ENCODE data around the gene TMEM182. TPM values are rescaled to one million over a fixed set of nuclear protein-coding genes. Genes with fewer than 3 reads are reported as not detected.

Gene TMEM182
- total RNA-seq (ENCODE audit: low replicate concordance): 4.2 and 4.6 TPM in 2 replicates

DNA sequence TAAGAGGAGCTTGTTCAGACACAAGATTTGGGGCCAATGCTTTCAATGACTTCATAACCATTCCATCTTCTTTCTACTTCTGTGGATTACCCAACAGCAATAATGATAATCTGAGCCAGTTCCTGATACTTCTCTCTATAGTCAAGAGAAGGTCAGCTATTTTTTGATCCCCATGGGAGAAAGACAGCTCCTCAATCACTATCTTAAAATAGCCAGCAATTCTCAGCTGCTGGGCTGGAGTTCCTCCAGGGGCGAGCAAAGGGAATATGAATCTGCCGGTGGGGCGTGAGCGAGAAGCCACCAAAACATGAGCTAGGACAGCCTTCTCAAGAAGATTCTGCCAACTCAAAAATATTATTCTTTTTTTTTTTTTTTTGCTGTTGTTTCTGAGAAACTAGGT lies at the start of gene TMEM182:
Gene TMEM182 (plus strand): TSS at position 269 of the 400 bp plus-strand sequence. CDS start 187 bp downstream, outside the sequence.
- no peak within 1 kb of the TSS for H3K4me2 ChIP-seq
- Mint-ChIP-seq H3K36me3 (peaks cover 3% of the 10 kb centered on the region), H3K27me3 (ENCODE audit: insufficient read depth, low read depth) (no peaks in the 10 kb centered on the region), H3K9me3 (no peaks in the 10 kb centered on the region), H3K4me1 (no peaks in the 10 kb centered on the region), H3K4me3 (no peak within 1 kb of the TSS), H3K27ac (no peak within 1 kb of the TSS)
- no peaks in the 10 kb centered on the region for H4K20me1 ChIP-seq (ENCODE audit: low read depth)
- no peaks in the 10 kb centered on the region for H3K4me1 ChIP-seq
- H3K27ac ChIP-seq: no peak within 1 kb of the TSS
- no peak within 1 kb of the TSS for H2AFZ ChIP-seq (replicated peaks)
- H3K36me3 ChIP-seq: no peaks in the 10 kb centered on the region
- no peaks in the 10 kb centered on the region for H3K79me2 ChIP-seq (ENCODE audit: low read depth)
- no peak within 1 kb of the TSS for H3K4me3 ChIP-seq
- H3K27me3 ChIP-seq: no peaks in the 10 kb centered on the region
- no peak for TF ChIP-seq EZH2phosphoT487 (IDR thresholded peaks at IDR 0.05)
- no peak for TF ChIP-seq EZH2 (IDR thresholded peaks at IDR 0.05)
- DNase-seq (ENCODE audit: low spot score): no peak
- no peaks in the 10 kb centered on the region for H3F3A ChIP-seq (ENCODE audit: low read depth)
- no peaks in the 10 kb centered on the region for H3K9me3 ChIP-seq (ENCODE audit: low read depth)
- H3K9ac ChIP-seq: no peak within 1 kb of the TSS

GRCh38 chr2:102717308-102718018 lies 44.4 kb upstream of the TMEM182 start:
- Histone ChIP-seq H3K4me3 (no peak overlapping the region), H3K4me2 (no peak overlapping the region), H3K9me3 (ENCODE audit: low read depth) (no peaks in the 10 kb centered on the region), H2AFZ (replicated peaks) (no peak overlapping the region), H3F3A (ENCODE audit: low read depth) (no peaks in the 10 kb centered on the region), H3K36me3 (no peaks in the 10 kb centered on the region), H3K27me3 (no peaks in the 10 kb centered on the region), H3K9ac (no peak overlapping the region), H3K79me2 (ENCODE audit: low read depth) (no peaks in the 10 kb centered on the region), H3K4me1 (no peaks in the 10 kb centered on the region), H4K20me1 (ENCODE audit: low read depth) (no peaks in the 10 kb centered on the region), H3K27ac (no peak overlapping the region)
- DNase-seq (ENCODE audit: low spot score): no peak
- no peak overlapping the region for H3K4me3 Mint-ChIP-seq
- no peak overlapping the region for H3K27ac Mint-ChIP-seq
- peaks cover 19% of the 10 kb centered on the region for H3K36me3 Mint-ChIP-seq
- no peaks in the 10 kb centered on the region for H3K4me1 Mint-ChIP-seq
- TF ChIP-seq, protein P1, sequence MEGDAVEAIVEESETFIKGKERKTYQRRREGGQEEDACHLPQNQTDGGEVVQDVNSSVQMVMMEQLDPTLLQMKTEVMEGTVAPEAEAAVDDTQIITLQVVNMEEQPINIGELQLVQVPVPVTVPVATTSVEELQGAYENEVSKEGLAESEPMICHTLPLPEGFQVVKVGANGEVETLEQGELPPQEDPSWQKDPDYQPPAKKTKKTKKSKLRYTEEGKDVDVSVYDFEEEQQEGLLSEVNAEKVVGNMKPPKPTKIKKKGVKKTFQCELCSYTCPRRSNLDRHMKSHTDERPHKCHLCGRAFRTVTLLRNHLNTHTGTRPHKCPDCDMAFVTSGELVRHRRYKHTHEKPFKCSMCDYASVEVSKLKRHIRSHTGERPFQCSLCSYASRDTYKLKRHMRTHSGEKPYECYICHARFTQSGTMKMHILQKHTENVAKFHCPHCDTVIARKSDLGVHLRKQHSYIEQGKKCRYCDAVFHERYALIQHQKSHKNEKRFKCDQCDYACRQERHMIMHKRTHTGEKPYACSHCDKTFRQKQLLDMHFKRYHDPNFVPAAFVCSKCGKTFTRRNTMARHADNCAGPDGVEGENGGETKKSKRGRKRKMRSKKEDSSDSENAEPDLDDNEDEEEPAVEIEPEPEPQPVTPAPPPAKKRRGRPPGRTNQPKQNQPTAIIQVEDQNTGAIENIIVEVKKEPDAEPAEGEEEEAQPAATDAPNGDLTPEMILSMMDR (IDR thresholded peaks at IDR 0.05): no peak
- no peak for TF ChIP-seq EZH2phosphoT487 (IDR thresholded peaks at IDR 0.05)
- no peak for TF ChIP-seq EZH2 (IDR thresholded peaks at IDR 0.05)
- no peaks in the 10 kb centered on the region for H3K9me3 Mint-ChIP-seq
- H3K27me3 Mint-ChIP-seq (ENCODE audit: insufficient read depth, low read depth): peaks cover 2% of the 10 kb centered on the region

DNA sequence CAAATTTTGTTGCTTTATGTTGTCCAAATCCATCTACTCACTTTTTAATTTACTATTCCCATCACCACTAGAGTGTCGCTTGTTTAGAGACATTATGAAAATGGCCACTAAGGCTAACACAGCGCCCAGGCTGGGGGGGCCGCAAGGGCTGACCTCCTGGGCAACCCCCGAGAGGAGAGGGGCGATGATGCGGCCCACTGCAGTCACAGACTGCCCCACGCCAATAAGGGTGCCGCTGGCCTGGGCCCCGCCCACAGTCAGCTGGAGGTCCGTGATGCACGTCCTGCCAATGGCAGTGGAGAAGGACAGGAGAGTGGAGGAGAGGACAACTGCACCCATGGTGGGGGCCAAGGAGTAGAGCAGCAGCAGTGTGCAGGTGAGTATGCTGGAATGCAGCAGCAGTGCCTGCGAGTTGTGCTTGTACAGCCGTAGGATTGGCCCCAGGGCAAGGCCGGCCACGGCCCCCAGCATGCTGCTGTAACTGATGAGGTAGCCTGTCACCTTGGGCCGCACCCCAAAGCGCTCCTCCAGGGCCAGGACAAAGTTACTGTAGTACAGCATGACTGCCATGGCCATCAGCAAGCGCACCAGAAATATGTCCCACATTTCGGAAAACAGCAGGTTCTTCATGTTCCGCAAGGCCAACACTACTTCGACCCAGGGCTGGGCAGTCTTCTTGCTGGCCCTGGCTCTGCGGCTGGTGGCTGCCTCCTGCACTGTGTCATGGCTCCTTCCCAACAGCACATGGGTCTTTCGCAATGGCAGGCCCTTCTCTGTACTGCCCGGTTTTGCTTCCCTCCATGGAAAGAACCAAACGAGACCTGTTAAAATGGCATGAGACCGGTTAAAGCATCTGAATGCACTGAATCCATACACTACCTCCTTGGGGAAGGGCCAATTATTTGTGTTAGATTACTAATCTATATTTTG lies 43.2 kb upstream of the TMEM182 start:
- no peaks in the 10 kb centered on the region for H3K36me3 ChIP-seq
- Mint-ChIP-seq H3K4me1 (no peaks in the 10 kb centered on the region), H3K27ac (no peak overlapping the region), H3K36me3 (peaks cover 27% of the 10 kb centered on the region), H3K4me3 (no peak overlapping the region), H3K9me3 (no peaks in the 10 kb centered on the region), H3K27me3 (ENCODE audit: insufficient read depth, low read depth) (peaks cover 2% of the 10 kb centered on the region)
- H3K9me3 ChIP-seq (ENCODE audit: low read depth): no peaks in the 10 kb centered on the region
- no peak overlapping the region for H3K4me3 ChIP-seq
- no peaks in the 10 kb centered on the region for H4K20me1 ChIP-seq (ENCODE audit: low read depth)
- no peaks in the 10 kb centered on the region for H3K27me3 ChIP-seq
- no peak overlapping the region for H3K4me2 ChIP-seq
- TF ChIP-seq, protein P1 (IDR thresholded peaks at IDR 0.05): no peak
- TF ChIP-seq EZH2 (IDR thresholded peaks at IDR 0.05) (no peak), EZH2phosphoT487 (IDR thresholded peaks at IDR 0.05) (no peak)
- H2AFZ ChIP-seq (replicated peaks): no peak overlapping the region
- H3K27ac ChIP-seq: no peak overlapping the region
- no peaks in the 10 kb centered on the region for H3K79me2 ChIP-seq (ENCODE audit: low read depth)
- no peaks in the 10 kb centered on the region for H3F3A ChIP-seq (ENCODE audit: low read depth)
- H3K4me1 ChIP-seq: no peaks in the 10 kb centered on the region
- no peak overlapping the region for H3K9ac ChIP-seq
- no peak for DNase-seq (ENCODE audit: low spot score)

Data from neural progenitor cell (in vitro differentiated cells).